HG03103 (cell line): ENCODE results near the gene EFCAB7.
"Not testable (repeated sequence)": the region's sequence is repeated elsewhere in the genome, so short reads cannot be mapped to it uniquely, and the experiment has no call there.

Source experiments
- ATAC-seq: cut with Tn5 transposase; IDR thresholded peaks from one replicate; pipeline ENCODE4 v1.9.1; 2021; ENCODE audit warnings: low read depth; ENCODE audit not compliant: unreplicated experiment

The EFCAB7 gene

DNA sequence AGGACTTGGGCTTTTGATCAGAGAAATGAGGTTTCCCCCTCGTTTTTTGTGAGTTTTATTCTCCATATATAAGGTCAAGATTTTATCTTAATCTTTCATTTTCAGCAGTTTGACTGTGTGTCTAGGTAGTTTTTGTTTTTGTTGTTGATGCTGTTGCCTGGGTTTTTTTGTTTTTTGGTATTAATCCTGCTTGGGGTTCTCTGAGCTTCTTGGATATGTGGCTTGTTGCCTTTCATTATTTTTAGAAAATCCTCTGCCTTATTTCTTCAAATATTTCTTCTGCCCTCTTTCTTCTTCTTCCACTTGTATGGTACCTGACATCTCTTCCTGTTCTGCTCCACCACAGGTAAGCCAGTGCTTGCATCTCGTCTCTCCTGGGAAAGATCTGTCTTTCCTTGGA, 25.0 kb downstream of the EFCAB7 start:
- ATAC-seq = no peak

DNA sequence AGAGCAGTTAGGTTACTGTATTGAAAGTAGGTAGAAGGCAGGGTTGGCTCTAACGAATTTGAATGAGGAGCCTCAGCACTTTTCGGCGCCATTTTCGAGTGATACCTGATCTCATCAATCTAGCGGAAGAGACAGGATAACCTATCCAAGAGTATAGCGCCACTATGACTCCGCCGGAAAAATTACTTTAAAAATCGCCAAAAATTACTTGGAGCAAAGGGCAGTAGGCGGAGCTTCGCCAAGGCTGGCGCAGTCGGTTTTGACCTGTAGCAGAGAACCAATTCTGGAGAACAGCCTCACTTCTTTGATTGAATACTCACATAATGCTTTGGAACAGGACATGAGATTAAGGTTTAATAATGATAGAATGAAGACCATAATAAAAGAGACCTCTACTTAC, 25.6 kb downstream of the EFCAB7 start:
- no peak for ATAC-seq

DNA sequence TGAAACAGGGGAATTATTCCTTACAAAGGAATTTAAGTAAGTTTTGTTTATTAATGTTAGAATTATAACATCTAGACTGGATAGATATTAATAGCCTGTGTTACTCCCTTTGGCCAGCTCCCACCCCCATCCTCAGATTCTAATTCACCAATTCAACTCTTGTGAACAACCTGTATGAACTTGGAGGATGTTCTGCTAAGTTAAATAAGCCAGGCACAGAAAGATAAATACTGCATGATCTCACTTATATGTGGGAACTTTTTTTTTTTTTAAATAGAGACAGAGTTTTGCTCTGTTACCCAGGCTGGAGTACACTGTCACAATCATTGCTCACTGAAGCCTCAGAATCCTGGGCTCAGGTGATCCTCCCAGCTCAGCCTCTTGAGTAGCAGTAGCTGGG, 32.2 kb downstream of the EFCAB7 start:
- ATAC-seq = no peak

DNA sequence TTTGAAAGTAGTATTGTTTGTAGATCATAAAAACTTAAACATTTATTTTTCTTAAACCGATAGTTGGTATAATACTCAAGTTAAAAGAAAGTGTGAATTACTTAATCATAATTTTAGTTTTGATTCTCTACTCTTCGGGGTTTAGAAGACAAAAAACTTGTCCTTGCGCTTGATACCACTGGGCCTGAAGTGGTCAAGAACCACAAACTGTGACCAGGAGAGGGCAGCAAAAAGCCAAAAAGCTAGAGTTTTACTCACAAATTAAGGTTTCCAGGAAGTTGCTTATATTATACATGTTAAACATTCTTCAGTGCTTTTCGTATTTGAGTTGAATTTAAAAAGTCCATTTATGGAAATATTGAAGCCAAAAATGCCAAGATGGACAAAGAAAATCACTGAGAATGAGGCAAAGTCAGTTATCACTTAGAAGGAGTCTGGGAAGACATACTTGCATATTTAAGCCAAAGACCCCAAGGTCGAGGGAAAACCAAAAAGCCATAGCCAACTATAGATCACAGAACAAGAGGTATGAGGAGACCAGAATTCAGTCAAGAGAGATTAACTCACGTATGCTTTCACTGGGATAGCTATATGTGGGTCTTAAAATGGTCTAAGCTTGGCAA, 34.2 kb downstream of the EFCAB7 start:
- ATAC-seq = no peak

DNA sequence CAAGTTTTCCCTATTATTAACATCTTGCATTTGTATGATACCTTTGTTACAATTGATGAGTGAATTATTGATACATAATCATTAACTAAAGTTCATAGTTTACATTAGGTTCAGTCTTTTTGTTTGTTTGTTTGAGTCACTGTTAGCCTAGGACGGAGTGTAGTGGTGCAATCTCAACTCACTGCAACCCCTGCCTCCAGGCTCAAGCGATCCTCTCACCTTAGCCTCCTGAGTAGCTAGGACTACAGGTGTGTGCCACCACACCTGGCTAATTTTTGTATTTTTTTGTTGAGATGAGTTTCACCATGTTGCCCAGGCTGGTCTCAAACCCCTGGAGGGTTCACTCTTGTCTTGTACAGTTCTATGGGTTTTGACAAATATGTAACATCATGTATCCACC, 36.0 kb downstream of the EFCAB7 start:
- no peak for ATAC-seq

DNA sequence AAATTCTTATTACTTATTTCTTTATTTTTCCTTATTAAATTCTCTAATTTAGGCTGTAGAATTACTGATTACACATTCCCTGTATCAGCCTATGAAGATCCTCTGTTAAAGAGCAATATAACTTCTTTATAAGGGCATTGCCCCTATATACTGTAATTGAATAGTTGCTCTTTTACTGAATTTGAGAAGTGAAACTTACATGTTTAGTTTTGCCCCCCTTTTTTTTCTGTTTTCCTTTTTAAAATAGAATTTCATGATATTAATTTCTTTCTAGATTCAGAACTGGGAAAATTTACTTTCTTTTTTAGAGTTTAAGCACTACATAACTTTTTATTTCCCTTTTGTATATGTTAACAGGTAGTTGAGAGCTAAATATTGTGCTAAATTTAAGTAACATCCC, 40.4 kb downstream of the EFCAB7 start:
- ATAC-seq = no peak

DNA sequence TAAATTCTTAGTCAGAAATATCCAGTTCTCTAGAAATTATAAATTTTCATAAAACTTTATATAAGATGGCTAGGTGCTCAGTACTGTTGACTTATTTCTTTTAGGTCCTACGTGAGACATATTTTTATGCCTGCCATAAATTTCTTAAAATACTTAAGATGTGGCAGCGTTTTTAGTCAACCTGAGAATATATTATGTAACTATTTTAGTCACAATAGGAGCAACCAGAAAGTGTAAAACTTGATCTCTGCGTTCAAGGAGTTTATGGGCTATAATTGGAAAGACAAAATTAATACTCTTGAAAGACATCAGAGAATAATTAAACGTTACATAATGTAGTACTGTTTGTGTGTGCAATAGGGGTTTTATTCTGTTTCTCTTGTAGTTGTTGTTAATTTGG, 45.7 kb downstream of the EFCAB7 start:
- ATAC-seq = no peak

DNA sequence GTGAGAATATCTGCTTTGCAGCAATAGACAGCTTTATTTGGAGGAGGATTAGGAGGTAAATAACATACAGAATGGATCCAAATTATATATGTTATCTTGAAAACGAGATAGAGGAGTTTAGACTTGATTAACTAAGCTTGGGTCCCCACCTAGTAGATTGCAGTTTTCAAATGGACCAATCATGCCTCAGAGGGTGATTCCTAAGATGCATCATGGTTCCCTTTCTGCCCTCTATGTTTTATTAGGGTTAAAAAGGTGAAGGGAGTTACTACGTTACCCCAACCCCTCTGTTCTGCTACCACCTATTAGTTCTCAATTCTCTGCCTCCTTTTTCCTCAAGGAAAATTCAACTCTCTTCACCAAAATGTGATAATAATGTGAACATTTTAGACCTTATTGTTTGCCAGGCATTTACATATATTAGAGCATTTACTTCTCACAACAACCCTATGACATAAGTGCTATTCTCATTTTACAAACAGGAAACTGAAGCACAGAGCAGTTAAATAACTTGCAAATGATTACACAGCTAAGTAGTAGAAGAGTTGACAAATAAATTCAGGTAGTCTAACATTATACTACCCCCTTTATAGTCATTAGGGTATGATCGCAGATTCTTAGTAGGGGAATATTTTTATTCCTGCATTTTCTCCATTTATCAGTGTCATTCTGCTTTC, 46.5 kb downstream of the EFCAB7 start:
- ATAC-seq = no peak

DNA sequence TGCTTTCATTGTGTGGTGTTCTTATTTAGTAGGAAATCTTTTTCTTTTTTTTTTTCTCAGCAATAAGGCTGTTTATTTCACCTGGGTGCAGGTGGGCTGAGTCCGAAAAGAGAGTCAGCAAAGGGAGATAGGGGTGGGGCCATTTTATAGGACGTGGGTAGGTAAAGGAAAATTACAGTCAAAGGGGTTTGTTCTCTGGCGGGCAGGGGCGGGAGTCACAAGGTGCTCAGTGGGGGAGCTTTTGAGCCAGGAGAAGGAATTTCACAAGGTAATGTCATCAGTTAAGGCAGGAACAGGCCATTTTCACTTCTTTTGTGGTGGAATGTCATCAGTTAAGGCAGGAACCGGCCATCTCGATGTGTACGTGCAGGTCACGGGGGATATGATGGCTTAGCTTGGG, 49.4 kb downstream of the EFCAB7 start:
- not testable (repeated sequence) for ATAC-seq

DNA sequence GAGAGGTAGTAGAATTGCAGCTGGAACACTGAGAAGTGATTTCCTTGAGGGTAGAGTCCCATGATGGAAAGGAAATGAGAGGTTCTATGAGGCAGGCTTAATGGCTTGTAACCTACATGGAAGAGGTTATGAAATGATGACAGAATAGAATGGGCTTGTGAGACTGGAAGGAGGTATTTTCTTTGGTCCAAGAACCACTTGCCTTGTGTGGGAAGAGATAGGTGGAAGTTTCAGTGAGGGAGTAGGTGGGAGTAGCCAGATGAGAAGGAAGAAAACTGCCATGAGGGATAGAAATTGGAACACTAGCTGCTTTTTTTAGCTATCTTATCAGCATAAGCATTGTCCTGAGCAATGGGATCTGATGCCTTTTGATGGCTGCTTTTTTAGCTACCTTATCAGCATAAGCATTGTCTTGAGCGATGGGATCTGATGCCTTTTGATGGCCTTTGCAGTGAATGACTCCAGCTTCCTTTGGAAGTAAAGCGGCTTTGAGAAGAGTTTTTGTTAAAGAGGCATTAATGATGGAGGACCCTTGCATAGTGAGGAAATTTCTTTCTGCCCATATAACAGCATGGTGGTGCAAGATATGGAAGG, 51.0 kb downstream of the EFCAB7 start:
- not testable (repeated sequence) for ATAC-seq

DNA sequence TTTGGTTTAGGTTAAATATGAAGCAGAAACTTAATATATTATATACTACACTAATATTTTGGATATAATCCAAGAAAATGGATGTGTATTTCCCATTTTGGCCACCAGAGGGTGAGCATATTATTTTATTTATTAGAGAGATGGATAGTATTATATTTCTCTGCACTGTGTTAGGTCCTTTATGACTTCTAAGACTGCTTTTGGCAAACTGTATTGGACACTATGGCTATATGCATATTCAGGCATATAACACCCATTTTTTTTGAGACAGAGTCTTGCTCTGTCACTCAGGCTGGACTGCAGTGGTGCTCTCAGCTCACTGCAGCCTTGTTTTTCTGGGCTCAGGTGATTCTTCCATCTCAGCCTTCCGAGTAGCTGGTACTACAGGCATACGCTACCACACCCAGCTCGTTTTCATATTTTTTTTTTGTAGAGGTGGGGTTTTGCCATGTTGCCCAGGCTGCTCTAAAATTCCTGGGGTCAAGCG, 52.1 kb downstream of the EFCAB7 start:
- no peak for ATAC-seq

DNA sequence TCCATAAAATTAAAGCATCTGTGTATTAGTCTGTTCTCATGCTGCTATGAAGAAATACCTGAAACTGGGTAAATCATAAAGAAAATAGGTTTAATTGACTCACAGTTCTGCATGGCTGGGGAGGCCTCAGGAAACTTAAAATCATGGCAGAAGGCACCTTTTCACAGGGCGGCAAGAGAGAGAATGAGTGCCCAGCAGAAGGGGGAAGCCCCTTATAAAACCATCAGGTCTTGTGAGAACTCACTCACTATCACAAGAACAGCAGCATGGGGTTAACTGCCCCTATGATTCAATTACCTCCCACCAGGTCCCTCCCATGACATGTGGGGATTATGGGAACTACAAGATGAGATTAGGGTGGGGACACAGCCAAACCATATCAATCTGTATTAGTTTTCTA, 63.0 kb downstream of the EFCAB7 start:
- ATAC-seq = not testable (repeated sequence)

DNA sequence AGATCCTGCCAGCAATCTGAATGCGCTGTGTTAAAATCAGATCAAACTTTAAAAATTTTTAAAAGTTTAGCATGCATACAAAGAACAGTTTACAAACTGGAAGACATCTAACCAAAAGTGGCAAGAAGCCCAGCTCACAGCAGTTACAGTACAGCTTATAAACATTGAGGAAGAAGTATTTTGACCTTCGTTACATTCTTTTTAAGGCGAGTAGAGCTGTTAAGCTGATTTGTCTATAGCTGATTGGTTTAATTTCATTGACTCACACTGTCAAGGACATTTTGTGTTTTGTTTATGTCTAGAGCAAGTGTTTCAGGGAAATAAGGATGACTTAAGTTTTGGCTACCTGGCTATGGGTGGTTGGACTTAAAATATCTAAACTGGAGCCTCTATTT, 66.8 kb downstream of the EFCAB7 start:
- ATAC-seq = no peak

DNA sequence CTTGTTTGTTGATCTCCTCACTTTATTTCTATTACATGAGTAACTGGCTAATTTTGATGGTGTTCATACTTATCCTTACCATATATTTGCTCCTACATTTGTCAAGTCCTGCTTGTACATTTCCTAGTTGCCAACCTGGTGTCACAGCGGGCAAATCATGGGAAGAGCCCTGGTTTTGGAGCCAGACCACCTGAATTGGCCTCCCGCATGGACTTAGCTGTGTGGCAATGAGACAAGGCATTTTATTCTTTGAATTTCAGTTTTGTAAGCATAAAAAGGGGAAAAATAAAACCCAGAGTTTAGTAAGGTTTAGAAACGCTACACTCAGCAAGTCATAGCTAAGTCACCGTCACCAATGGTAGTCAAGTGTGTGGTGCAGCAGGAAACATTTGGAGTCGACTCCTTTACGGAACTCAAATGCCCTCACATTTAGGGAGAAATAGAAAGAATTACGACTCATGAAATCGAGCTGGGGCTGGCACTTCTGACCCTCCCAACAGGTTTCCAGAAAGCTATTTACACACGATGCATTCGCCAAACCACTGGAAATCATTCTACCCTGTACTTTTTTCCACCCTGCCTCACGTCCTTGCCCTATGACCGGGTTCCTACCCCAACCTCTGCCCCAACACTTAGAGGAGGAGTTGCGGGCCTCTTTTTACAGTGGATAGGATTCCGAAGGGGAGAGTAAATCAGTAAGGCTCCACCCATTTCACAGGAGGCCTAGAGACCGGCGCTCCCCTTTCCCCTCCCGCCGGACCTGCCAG, 69.4 kb downstream of the EFCAB7 start:
- ATAC-seq = no peak

DNA sequence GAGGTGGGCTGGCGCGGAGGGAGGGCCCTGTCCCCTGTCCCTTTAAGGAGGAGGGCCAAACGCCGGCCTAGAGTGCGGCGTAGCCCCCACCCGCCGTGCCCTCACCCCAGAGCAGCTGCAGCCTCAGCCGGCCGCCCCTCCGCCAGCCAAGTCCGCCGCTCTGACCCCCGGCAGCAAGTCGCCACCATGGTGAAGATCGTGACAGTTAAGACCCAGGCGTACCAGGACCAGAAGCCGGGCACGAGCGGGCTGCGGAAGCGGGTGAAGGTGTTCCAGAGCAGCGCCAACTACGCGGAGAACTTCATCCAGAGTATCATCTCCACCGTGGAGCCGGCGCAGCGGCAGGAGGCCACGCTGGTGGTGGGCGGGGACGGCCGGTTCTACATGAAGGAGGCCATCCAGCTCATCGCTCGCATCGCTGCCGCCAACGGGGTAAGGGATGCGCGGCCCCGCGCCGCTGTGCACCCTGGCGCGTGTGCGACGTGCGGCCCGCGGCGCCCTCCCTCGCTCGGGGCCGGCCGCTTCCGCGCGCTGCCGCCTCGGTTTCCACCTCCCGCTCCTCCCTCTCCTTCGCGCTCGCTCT, 70.1 kb downstream of the EFCAB7 start, which contains the start of gene PGM1:
Gene PGM1 (plus strand): TSS at position 109 of the 583 bp plus-strand sequence. CDS start 78 bp downstream, at position 187.
- peak; percentile 67 for ATAC-seq

DNA sequence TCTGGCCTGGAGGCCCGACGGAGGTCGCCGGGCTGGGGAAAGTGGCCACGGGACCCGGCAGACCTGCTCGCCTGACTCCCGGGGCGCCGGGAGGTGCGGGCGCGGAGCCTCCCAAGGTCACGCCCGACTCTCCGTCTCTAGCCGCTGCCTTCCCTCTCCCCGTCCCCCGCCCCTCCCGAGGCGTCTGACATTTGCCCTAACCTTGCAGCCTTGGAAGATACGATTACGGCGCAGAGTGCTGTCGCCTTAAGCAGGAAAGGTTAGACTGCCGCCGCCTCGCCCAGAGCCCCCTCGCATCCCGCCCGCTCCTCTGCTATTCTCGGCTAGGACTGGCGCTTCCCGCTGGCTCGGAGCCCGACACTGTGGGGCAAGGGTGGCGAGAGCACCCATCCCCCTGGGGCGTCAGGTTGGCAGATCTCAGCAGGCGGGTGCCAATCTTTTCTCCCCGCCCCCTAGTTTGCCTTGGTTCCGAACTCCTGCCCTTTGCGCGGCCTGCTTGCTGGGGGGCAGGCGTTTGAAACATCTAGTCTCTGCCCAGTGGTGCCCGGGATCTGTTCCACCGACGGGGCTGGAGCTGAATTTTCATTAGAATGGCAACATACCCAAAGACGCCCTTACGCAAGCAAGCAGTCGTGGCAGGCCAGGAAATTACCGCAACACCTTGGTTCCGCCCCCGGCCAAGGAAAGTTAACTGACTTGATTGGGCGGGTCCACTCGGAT, 70.7 kb downstream of the EFCAB7 start:
- ATAC-seq = peak; percentile 42

DNA sequence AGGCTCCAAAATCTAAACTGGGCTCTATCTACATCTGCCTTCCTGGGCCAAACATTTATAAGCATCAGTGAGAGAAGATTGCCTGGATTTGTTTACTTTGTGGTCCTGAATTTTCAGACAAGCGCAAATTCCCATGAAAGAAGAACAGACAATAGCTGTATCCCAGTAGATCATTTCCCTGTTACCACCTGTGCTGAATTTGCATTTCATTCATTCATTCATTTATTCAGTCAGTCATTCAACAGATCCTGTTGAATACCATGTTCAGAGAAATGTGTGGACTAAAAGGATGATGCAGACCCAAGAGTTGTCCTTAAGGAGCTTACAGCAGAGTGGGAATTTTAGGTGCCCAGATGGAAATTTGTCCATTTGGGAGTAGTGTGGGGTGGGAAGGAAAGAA, 72.1 kb downstream of the EFCAB7 start:
- no peak for ATAC-seq

DNA sequence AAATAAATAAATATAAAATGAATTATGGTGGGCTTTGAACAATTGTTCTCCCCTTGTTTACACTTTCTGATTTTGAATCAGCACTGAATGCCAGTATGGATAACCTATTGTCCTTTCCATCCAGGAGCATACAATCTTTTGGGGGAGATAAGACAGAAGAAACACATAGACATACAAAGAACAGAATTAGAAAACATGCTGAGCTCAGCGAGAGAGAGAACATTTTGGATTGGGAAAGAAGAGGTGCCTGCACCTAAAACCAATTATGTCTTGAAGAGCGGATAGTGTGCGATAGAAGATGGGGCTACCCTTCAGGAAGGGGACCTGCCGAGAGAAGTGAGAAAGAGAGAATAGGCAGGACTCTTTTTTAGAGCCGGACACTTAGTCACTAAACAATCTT, 76.5 kb downstream of the EFCAB7 start:
- ATAC-seq = no peak

DNA sequence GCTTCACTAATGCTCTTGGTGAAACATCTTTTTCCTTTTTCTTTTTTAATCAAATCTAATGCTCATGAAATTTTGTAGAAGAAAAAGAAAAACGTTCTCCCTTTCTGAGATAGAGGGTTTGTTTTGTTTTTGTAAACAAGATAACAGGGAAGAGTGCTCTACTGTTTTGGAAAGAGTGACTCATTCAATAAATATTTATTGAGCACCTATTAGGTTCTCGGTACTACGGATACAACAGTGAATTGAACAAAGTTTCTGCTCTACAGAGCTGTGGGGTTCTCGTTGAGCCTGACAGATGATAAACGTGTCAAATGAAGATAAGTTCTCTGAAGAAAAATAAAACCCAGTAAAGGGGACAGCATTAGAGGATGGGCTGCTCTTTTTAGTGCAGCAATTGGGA, 76.9 kb downstream of the EFCAB7 start:
- no peak for ATAC-seq

DNA sequence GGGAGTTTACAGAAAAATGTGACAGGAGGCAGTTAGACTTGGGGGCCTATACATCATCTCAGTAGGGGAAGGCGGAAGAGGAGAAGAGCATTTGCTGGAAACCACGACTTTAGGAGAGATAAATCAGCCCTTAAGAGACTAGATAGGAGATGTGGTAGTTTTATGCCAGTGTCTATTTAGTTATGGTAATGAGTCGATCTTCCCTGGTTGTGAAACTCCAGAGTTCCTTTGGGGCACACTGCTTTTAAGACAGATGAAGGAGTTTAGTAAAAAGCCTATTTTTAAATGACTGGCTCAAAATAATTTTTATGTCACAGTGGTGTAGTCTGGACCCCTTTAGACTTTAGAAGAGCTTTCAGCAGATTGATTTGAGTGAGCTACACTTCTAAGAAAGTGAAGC, 77.7 kb downstream of the EFCAB7 start:
- ATAC-seq = no peak
